Fibroblast of the aortic adventitia (primary cell): ENCODE results near the gene GTF2A2. TPM values are rescaled to one million over a fixed set of nuclear protein-coding genes. Genes with fewer than 3 reads are reported as not detected.

Experiments used
- DNase-seq: peaks from one replicate; pipeline ENCODE4 v3.0.0-alpha.2; 2010; ENCODE audit warnings: low read depth
- H3K4me3 ChIP-seq: 2 replicates; pipeline ENCODE4 v1.5.1; 2011; ENCODE audit warnings: low read depth, mild to moderate bottlenecking, control low read depth, low read length, moderate library complexity
- total RNA-seq: library from RNA; depleted of rRNA; stranded (reverse); fragments of >200 nt; gene quantifications from 2 replicates; pipeline ENCODE4 v1.2.3, GENCODE V29; 2012; ENCODE audit warnings: low replicate concordance
- TF ChIP-seq, protein P1 (sequence below): IDR thresholded peaks from 2 replicates; pipeline ENCODE4 v1.5.1; 2011; ENCODE audit warnings: mild to moderate bottlenecking, low read length, control low read depth, inconsistent platforms; ENCODE audit not compliant: insufficient read depth

GTF2A2 gene
- total RNA-seq, 1 donor: 38.5 TPM

DNA sequence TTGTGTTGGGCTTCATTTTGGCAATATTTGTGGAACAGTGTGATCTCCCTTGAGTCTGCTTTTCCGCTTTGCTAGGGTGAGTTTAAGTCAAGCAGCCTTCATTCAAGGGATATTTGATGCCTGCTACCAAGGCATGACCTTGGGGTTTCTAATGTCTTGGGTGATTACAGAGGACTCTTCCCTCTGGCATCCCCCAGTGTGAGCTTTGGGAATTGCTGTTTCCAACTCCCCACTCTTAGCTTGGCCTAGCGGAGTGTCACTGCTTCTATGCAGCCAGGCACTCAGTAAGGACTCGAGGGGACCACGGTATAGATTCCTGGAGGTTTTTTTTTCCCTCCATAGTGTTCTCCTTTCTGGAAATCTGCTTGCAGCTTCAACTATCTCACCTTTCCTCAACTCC lies 24.6 kb downstream of the GTF2A2 start:
- TF ChIP-seq, protein P1, sequence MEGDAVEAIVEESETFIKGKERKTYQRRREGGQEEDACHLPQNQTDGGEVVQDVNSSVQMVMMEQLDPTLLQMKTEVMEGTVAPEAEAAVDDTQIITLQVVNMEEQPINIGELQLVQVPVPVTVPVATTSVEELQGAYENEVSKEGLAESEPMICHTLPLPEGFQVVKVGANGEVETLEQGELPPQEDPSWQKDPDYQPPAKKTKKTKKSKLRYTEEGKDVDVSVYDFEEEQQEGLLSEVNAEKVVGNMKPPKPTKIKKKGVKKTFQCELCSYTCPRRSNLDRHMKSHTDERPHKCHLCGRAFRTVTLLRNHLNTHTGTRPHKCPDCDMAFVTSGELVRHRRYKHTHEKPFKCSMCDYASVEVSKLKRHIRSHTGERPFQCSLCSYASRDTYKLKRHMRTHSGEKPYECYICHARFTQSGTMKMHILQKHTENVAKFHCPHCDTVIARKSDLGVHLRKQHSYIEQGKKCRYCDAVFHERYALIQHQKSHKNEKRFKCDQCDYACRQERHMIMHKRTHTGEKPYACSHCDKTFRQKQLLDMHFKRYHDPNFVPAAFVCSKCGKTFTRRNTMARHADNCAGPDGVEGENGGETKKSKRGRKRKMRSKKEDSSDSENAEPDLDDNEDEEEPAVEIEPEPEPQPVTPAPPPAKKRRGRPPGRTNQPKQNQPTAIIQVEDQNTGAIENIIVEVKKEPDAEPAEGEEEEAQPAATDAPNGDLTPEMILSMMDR: peak; percentile 66
- H3K4me3 ChIP-seq: no peak overlapping the region
- no peak for DNase-seq

DNA sequence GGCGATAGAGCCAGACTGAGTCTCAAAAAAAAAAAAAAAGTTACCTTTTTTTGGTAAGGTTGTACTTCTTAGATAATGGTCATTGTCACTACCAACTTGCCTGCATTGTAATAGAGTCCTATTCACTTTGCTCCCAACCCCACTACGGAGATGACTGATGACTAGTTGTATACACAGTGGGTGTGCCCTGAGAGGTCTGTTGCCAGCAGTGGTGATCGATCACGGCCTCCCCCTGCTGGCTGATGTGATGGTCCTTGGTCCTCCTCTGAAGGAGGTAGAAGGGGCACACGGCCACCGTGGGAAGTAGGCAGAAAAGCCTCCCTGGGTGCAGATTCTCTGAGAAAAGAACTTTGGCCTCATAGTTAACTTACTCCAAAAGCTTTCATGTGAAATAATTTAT lies 35.0 kb downstream of the GTF2A2 start:
- DNase-seq: peak; percentile 56
- TF ChIP-seq, protein P1: peak; percentile 53
- no peak overlapping the region for H3K4me3 ChIP-seq

DNA sequence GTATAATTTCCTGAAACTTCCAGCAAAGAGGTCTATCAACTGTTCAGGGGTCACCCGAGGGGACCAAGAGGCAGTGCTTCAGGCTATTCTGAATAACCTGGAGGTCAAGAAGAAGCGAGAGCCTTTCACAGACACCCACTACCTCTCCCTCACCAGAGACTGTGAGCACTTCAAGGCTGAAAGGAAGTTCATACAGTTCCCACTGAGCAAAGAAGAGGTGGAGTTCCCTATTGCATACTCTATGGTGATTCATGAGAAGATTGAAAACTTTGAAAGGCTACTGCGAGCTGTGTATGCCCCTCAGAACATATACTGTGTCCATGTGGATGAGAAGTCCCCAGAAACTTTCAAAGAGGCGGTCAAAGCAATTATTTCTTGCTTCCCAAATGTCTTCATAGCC lies 38.9 kb downstream of the GTF2A2 start:
- no peak for DNase-seq
- TF ChIP-seq, protein P1: no peak
- H3K4me3 ChIP-seq: no peak overlapping the region

DNA sequence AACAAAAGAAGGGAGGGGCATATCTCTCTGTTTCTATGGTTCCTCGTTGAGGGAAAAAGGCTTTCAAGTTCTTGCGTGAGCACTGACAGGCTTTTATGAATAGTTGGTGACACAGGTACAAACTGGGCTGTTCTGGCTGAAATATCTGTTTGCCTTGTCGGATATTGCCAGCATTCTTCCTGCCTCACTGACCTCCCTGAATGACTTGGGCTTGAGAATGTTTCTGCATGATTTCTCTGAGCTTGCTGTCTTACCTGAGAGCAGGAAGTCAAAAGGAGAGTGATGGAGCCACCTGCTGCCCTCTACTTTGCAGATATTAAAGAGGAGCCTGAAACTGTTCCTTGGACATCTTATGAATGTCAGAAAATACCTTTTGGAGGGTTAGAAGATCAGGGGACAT lies 40.9 kb downstream of the GTF2A2 start:
- TF ChIP-seq, protein P1: no peak
- no peak overlapping the region for H3K4me3 ChIP-seq
- DNase-seq: no peak

DNA sequence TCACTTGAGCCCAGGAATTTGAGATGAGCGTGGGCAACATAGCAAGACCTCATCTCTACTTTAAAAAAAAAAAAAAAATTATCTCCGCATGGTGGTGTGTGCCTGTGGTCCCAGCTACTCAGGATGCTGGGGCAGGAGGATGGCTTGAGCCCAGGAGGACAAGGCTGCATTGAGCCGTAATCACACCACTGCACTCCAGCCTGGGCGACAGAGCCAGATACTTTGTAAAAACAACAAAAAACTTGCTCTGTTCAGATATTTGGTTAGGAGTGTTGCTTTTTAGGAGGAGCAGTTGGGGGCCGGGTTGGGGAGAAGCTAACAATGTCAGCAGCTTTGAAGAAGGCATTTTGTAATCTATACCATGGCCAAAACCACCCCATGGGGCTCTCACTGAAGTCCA lies 41.7 kb downstream of the GTF2A2 start:
- TF ChIP-seq, protein P1: no peak
- no peak overlapping the region for H3K4me3 ChIP-seq
- DNase-seq: no peak

DNA sequence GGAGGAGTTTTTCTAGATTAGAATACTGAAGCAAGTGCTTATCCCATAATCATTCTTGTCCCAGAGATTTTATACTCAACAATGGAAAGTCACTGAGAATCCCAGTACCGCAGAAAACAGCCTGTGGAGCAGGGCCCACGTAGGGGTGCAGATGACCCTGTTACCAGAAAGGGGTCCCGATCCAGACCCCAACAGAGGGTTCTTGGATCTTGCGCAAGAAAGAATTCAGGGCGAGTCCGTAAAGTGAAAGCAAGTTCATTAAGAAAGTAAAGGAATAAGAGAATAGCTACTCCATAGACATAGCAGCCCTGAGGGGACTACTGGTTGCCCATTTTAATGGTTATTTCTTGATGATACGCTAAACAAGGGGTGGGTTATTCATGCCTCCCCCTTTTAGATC lies 43.2 kb downstream of the GTF2A2 start:
- no peak overlapping the region for H3K4me3 ChIP-seq
- DNase-seq: no peak
- TF ChIP-seq, protein P1: no peak
